Caco-2 (cell line): ENCODE measurements around the gene FYB2. TPM values are rescaled to one million over a fixed set of nuclear protein-coding genes. Genes with fewer than 3 reads are reported as not detected.

Source experiments
- BruUV-seq: library from RNA; stranded (reverse); fragments of 400-500 nt; replicated peaks from 2 replicates; lab custom pipeline; 2021; lab: Mats Ljungman, UMichigan
- CTCF ChIA-PET: fragments of 300-600 bp; sonication (Branson Sonifier 250); formaldehyde crosslinking; loops from one replicate; lab custom pipeline; 2022; ENCODE audit warnings: antibody characterized with exemption; lab: Charles Lee
- POLR2A ChIA-PET: fragments of 300-600 bp; sonication (Branson Sonifier 250); formaldehyde crosslinking; loops from one replicate; lab custom pipeline; 2022; ENCODE audit warnings: antibody characterized with exemption; lab: Charles Lee
- DNase-seq, 2 experiments: peaks; one replicate each; pipeline versions ENCODE4 v3.0.0 to v3.0.0-alpha.2; 2020 to 2022
- H3K27me3 ChIP-seq: replicated peaks from 2 replicates; pipeline ENCODE4 v1.6.0; 2011; ENCODE audit warnings: low read length; ENCODE audit not compliant: control insufficient read depth, insufficient read depth
- H3K36me3 ChIP-seq: 2 replicates; pipeline ENCODE4 v1.5.1; 2011; ENCODE audit warnings: low read length; ENCODE audit not compliant: control insufficient read depth, insufficient read depth
- H3K4me1 ChIP-seq: fragments of 250-450 bp; sonication (Bioruptor Pico); 2 replicates; pipeline ENCODE4 v1.5.1; 2020; ENCODE audit warnings: mild to moderate bottlenecking
- H3K4me3 ChIP-seq: 2 replicates; pipeline ENCODE4 v1.5.1; 2011; ENCODE audit warnings: low read depth, mild to moderate bottlenecking, control low read depth, low read length
- H3K9me3 ChIP-seq: fragments of 250-450 bp; sonication (Bioruptor Pico); 2 replicates; pipeline ENCODE4 v1.5.1; 2020; ENCODE audit warnings: mild to moderate bottlenecking, moderate library complexity
- H3K27ac Mint-ChIP-seq: one replicate; pipeline ENCODE4 v1.8.0; 2022; ENCODE audit warnings: mixed read lengths; ENCODE audit not compliant: unreplicated experiment
- H3K27me3 Mint-ChIP-seq: one replicate; pipeline ENCODE4 v1.8.0; 2022; ENCODE audit warnings: mixed read lengths; ENCODE audit not compliant: insufficient read depth, unreplicated experiment
- H3K36me3 Mint-ChIP-seq: one replicate; pipeline ENCODE4 v1.8.0; 2022; ENCODE audit warnings: mild to moderate bottlenecking, mixed read lengths; ENCODE audit not compliant: insufficient read depth, unreplicated experiment
- H3K4me1 Mint-ChIP-seq: one replicate; pipeline ENCODE4 v1.8.0; 2022; ENCODE audit warnings: low read depth, mixed read lengths; ENCODE audit not compliant: unreplicated experiment
- H3K4me3 Mint-ChIP-seq: one replicate; pipeline ENCODE4 v1.8.0; 2022; ENCODE audit warnings: mild to moderate bottlenecking, moderate library complexity, mixed read lengths; ENCODE audit not compliant: unreplicated experiment
- H3K9me3 Mint-ChIP-seq: one replicate; pipeline ENCODE4 v1.8.0; 2022; ENCODE audit warnings: mixed read lengths; ENCODE audit not compliant: unreplicated experiment
- CTCF ChIP-seq, 2 experiments: fragments of 200-600 bp in 1 of 2; IDR thresholded peaks; 1 replicate in 1 of 2; 2 replicates in 1 of 2; pipeline versions ENCODE4 v1.5.1 to v1.8.0; 2011 to 2022; ENCODE audit warnings: antibody characterized with exemption in 1 of 2, control low read depth in 1 of 2, inconsistent platforms in 1 of 2, low read depth in 1 of 2, low read length in 1 of 2, mild to moderate bottlenecking in 1 of 2, moderate library complexity in 1 of 2; ENCODE audit not compliant: insufficient read depth in 1 of 2, severe bottlenecking in 1 of 2, unreplicated experiment in 1 of 2
- intact Hi-C: fragments of 100-400 bp; cut with micrococcal nuclease; formaldehyde crosslinking; loops from one replicate; pipeline ENCODE4 v1.10.0; 2022; ENCODE audit not compliant: unreplicated experiment
- total RNA-seq: library from RNA; stranded (reverse); gene quantifications from 2 replicates; pipeline ENCODE4 v1.2.3, GENCODE V29; 2022

FYB2 gene
- total RNA-seq, 1 experiment from 2014 or later: 2.7 TPM

GRCh38 chr1:56788102-56788501 lies 31.1 kb downstream of the FYB2 start:
- DNase-seq: no peak
- no peaks in the 10 kb centered on the region for H3K36me3 ChIP-seq
- H3K4me3 Mint-ChIP-seq: no peak overlapping the region
- H3K27me3 ChIP-seq: no peaks in the 10 kb centered on the region
- no peaks in the 10 kb centered on the region for H3K27me3 Mint-ChIP-seq
- no peaks in the 10 kb centered on the region for H3K4me1 ChIP-seq
- ChIA-PET CTCF (interaction anchor here (0.7 to 1.2 kb wide), 2 partner anchors 9 to 15 kb away, joined by 3 to 5 read pairs; no protein-coding TSS in a partner anchor), POLR2A (no interaction called here)
- H3K4me1 Mint-ChIP-seq: peaks cover 7% of the 10 kb centered on the region
- TF ChIP-seq CTCF (IDR thresholded peaks at IDR 0.05; ENCODE audit: insufficient read depth in 1 of 2, low read depth in 1 of 2, low read length in 1 of 2, severe bottlenecking in 1 of 2, unreplicated experiment in 1 of 2): no peak
- no peaks in the 10 kb centered on the region for H3K36me3 Mint-ChIP-seq
- intact Hi-C loops: no loop called here
- no peaks in the 10 kb centered on the region for H3K9me3 ChIP-seq
- H3K27ac Mint-ChIP-seq: no peak overlapping the region
- no peak overlapping the region for H3K4me3 ChIP-seq
- no peaks in the 10 kb centered on the region for H3K9me3 Mint-ChIP-seq
- no TSS peak for BruUV-seq

GRCh38 chr1:56787330-56787729 lies 31.9 kb downstream of the FYB2 start:
- Histone ChIP-seq H3K4me3 (no peak overlapping the region), H3K9me3 (no peaks in the 10 kb centered on the region), H3K4me1 (no peaks in the 10 kb centered on the region), H3K36me3 (no peaks in the 10 kb centered on the region), H3K27me3 (no peaks in the 10 kb centered on the region)
- H3K27me3 Mint-ChIP-seq: no peaks in the 10 kb centered on the region
- H3K4me1 Mint-ChIP-seq: peaks cover 7% of the 10 kb centered on the region
- TF ChIP-seq CTCF (IDR thresholded peaks at IDR 0.05; ENCODE audit: insufficient read depth in 1 of 2, low read depth in 1 of 2, low read length in 1 of 2, severe bottlenecking in 1 of 2, unreplicated experiment in 1 of 2): no peak
- ChIA-PET CTCF (interaction anchor here (1.2 kb wide), 1 partner anchor 16 kb away, joined by 5 read pairs; no protein-coding TSS in a partner anchor), POLR2A (no interaction called here)
- intact Hi-C loops: no loop called here
- no peak overlapping the region for H3K4me3 Mint-ChIP-seq
- BruUV-seq: no TSS peak
- no peak for DNase-seq
- no peak overlapping the region for H3K27ac Mint-ChIP-seq
- no peaks in the 10 kb centered on the region for H3K36me3 Mint-ChIP-seq
- H3K9me3 Mint-ChIP-seq: no peaks in the 10 kb centered on the region

GRCh38 chr1:56782773-56783172 lies 36.4 kb downstream of the FYB2 start:
- BruUV-seq: no TSS peak

More at GRCh38 chr1:56782773-56783172, 36.4 kb downstream of the FYB2 start:
- H3K4me1 Mint-ChIP-seq: no peaks in the 10 kb centered on the region
- TF ChIP-seq CTCF (IDR thresholded peaks at IDR 0.05; ENCODE audit: insufficient read depth in 1 of 2, low read depth in 1 of 2, low read length in 1 of 2, severe bottlenecking in 1 of 2, unreplicated experiment in 1 of 2): no peak
- no peak overlapping the region for H3K4me3 Mint-ChIP-seq
- no peak overlapping the region for H3K4me3 ChIP-seq
- no peaks in the 10 kb centered on the region for H3K36me3 ChIP-seq
- POLR2A ChIA-PET: no interaction called here
- H3K36me3 Mint-ChIP-seq: no peaks in the 10 kb centered on the region
- no peak for DNase-seq
- intact Hi-C loops: no loop called here
- no peaks in the 10 kb centered on the region for H3K9me3 Mint-ChIP-seq
- H3K27ac Mint-ChIP-seq: no peak overlapping the region
- no peaks in the 10 kb centered on the region for H3K9me3 ChIP-seq
- no peaks in the 10 kb centered on the region for H3K27me3 ChIP-seq
- no peaks in the 10 kb centered on the region for H3K4me1 ChIP-seq
- H3K27me3 Mint-ChIP-seq: no peaks in the 10 kb centered on the region
- CTCF ChIA-PET: no interaction called here
